ENCODE data around the gene KDM4C.

KDM4C gene

GRCh38 chr9:6899274-6899673 lies 141.5 kb downstream of the KDM4C start:
- in situ Hi-C loops (cut with HindIII; ENCODE audit: low sequenced_read_pairs), result no loop called here

GRCh38 chr9:6900440-6900883 lies 142.7 kb downstream of the KDM4C start:
- in situ Hi-C loops (cut with HindIII; ENCODE audit: low sequenced_read_pairs), result no loop called here

DNA sequence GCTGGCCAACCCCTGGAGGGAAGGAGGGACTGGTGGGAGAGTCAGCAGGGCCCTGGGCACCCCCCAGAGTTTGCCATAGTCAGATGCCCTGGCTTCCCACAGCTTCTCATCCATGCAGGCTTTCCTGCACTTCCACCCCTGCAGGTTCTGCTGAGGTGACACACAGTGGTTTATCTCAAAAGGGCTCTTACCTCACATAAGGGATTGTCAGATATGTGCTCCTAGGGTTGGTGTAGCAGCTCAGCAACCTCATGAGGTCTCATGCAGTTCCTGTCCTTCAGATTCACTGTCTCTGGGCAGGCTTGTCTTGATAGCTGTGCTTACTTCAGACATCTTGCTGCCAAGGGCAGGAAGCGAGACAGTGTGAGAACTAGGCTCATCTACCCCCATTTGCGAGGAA lies 143.4 kb downstream of the KDM4C start:
- in situ Hi-C loops (cut with HindIII; ENCODE audit: low sequenced_read_pairs), result no loop called here

GRCh38 chr9:6902423-6902822 lies 144.7 kb downstream of the KDM4C start:
- in situ Hi-C loops (cut with HindIII; ENCODE audit: low sequenced_read_pairs), result no loop called here

- in situ Hi-C loops (cut with HindIII; ENCODE audit: low sequenced_read_pairs), result no loop called here
Observed at GRCh38 chr9:6904371-6904770, 146.6 kb downstream of the KDM4C start.

DNA sequence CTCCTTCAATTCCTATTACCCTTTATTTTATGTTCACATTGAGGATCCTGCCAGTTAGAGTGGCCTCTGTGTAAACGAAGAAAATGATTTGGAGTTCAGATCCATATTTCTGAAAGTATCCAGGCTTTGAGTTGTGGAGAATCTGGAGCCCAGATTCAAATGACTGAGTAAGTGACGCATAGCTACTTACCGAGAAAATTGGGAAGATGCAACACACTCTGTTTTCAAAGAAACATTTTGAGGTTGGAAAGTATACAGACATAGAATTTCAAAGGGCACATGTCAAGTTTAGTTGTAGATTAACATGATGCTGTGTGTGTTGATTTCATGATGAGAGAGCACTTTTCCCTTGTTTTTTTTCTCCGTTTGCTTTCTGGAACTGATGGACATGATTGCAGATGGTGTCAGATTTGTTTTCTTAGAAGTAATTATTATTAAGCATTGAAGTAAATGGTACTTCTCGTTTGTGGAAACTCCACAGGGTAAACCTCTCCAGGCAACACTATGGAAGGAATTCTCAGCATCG lies 148.1 kb downstream of the KDM4C start:
- in situ Hi-C loops (cut with HindIII; ENCODE audit: low sequenced_read_pairs), result no loop called here

- in situ Hi-C loops (cut with HindIII; ENCODE audit: low sequenced_read_pairs), result no loop called here
Observed at GRCh38 chr9:6907772-6908381, 150.1 kb downstream of the KDM4C start.

DNA sequence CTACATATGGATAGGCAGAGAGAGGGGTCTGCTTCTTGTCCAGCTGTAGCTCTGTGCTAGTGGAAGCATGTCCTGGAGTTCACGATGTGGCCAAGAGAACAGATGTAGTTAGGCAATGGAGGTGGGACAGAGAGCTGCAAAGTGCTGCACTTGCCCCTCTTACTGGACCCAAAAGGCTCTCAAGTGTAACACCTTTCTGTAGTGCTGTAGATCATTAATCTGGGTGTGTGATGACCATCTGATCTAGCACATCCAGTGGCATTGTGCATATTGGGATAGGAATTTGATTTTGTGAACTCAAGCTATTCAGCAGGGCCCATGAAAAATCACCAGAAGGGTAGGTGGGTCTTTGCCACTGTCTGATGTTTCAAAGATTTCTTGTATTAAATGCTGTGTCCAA lies 151.4 kb downstream of the KDM4C start:
- in situ Hi-C loops (cut with HindIII; ENCODE audit: low sequenced_read_pairs), result no loop called here

DNA sequence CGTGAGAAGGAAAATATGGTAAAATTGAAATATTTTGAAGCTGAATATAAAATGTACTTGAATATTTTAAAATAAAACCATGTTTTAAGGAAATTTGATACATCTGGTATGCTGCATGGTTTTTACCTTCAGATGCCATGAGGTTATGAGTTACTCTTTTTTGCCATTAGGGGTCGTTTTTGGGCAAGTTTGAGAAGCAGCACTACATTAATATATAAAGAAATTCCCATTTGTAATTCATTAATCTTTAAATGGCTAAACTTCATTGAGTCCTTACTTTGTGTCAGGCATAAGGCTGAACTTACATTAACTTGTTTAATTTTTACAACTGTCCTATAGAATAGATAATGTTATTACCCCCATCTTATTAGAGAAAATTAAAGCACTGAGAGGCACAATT lies 152.3 kb downstream of the KDM4C start:
- in situ Hi-C loops (cut with HindIII; ENCODE audit: low sequenced_read_pairs), result no loop called here

GRCh38 chr9:6910497-6910896 lies 152.7 kb downstream of the KDM4C start:
- in situ Hi-C loops (cut with HindIII; ENCODE audit: low sequenced_read_pairs), result no loop called here

GRCh38 chr9:6911901-6912638 lies 154.3 kb downstream of the KDM4C start:
- in situ Hi-C loops (cut with HindIII; ENCODE audit: low sequenced_read_pairs), result no loop called here

- in situ Hi-C loops (cut with HindIII; ENCODE audit: low sequenced_read_pairs), result no loop called here
Observed at GRCh38 chr9:6915635-6916034, 157.9 kb downstream of the KDM4C start.

DNA sequence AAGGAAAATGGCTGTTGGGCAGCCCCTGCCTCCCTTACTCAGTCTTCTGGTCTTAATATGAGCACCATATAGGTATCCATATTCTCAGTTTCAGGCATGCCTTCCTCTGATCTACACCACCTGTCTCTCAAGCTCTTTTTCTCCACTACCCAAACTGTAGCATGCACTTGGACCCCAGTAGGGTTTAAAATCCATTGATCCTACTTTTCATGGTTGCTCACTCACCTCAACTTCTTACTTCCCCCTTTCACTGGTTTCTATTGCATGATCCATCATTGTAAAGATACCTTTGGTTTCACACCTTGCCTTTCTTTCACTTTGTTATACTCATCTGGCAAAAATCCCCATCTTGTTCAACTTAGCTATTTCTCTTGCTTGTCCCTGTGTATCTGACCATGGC lies 159.4 kb downstream of the KDM4C start:
- in situ Hi-C loops (cut with HindIII; ENCODE audit: low sequenced_read_pairs), result no loop called here

GRCh38 chr9:6920041-6920440 lies 162.3 kb downstream of the KDM4C start:
- in situ Hi-C loops (cut with HindIII; ENCODE audit: low sequenced_read_pairs), result no loop called here

DNA sequence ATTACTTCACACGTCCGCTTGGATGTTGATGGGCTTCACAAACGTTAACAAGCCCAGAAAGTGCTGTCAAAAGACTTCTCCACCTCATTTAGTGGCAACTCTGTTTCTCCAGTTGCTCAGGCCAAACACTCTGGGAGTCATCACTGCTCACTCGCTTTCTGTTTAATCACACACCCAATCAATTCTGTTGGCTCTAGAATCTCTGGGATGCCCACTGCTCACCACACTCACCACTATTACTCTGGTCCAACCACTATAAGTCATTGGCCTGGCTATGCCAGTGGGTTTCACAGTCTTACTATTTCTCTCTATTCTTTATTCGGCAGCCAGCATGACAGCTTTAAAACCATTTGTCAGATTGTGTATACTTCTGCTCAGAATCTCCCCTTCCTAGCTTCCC lies 163.5 kb downstream of the KDM4C start:
- in situ Hi-C loops (cut with HindIII; ENCODE audit: low sequenced_read_pairs), result no loop called here

- in situ Hi-C loops (cut with HindIII; ENCODE audit: low sequenced_read_pairs), result no loop called here
Observed at GRCh38 chr9:6922124-6922676, 164.4 kb downstream of the KDM4C start.

DNA sequence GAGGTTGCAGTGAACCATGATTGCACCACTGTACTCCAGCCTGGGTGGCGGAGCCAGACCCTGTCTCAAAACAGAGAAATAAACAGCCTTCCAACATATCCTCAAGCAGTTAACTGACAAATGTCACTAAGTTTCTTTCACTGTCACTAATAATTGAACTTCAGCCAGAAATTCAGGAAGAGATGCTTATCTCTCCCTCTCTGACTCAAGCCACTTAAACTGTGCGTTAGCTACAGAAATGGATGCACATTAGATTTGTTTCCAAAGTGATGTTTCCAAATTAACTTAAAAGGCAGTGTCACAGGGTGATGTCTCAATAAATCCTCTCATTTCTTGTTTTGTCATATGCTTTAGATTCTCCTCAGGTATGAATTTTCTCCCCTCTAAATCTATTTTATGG lies 164.9 kb downstream of the KDM4C start:
- in situ Hi-C loops (cut with HindIII; ENCODE audit: low sequenced_read_pairs), result no loop called here

DNA sequence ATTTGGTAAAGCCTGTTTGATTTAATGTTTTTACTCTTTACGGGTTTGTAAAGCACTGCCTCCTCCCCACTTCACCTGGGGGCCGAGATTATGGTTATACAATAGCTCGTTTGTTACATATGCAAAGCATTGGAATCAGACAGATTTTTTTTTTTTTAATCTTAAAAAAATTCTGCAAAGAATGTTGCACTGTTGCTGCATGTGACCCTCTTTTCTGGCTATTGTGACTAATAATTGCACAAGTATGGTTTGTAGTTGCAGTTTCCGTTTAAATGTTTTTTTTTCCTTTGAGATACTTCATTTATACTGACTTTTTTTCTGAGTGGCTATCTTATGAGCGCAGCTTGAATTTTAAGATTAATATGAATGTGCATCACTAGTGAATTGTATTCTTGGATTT lies 165.3 kb downstream of the KDM4C start:
- in situ Hi-C loops (cut with HindIII; ENCODE audit: low sequenced_read_pairs), result no loop called here

DNA sequence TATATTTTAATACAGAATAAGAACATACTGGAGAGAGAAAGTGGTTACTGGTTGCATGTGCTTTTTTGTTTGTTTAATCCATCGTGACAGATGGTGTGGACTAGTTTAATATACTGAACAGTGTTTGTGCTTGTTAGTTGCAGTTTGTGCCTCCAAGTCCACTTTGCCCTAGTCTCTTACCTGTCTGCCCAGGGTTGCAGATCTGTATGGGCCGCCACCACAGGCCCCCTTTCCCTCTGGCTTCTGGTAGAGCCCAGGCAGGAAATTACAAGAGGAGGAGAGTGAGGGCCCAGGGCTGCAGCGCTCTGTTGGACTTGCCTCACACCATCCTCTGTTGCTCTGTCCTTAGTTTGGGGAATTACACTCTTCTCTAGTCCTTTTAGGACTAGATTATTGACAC lies 166.4 kb downstream of the KDM4C start:
- in situ Hi-C loops (cut with HindIII; ENCODE audit: low sequenced_read_pairs), result no loop called here

GRCh38 chr9:6924988-6925563 lies 167.3 kb downstream of the KDM4C start:
- in situ Hi-C loops (cut with HindIII; ENCODE audit: low sequenced_read_pairs), result no loop called here

- in situ Hi-C loops (cut with HindIII; ENCODE audit: low sequenced_read_pairs), result no loop called here
Observed at GRCh38 chr9:6925836-6926235, 168.1 kb downstream of the KDM4C start.

GRCh38 chr9:6926436-6926835 lies 168.7 kb downstream of the KDM4C start:
- in situ Hi-C loops (cut with HindIII; ENCODE audit: low sequenced_read_pairs), result no loop called here

All from DLD1 (cell line).